CD4-positive, CD25-positive, alpha-beta regulatory T cell (primary cell): ENCODE results near the gene TSC22D2. TPM values are rescaled to one million over a fixed set of nuclear protein-coding genes. Genes with fewer than 3 reads are reported as not detected.

Experiments
- ATAC-seq, 2 donors: fragments of 150-1000 bp; cut with Tn5 transposase; one replicate each; pipeline ENCODE4 v1.10.0; 2021; ENCODE audit warnings: low read depth in 2 of 2, moderate number of reproducible peaks in 2 of 2, moderate library complexity in 1 of 2
- DNase-seq, 3 donors: peaks; one replicate each; pipeline versions ENCODE4 v3.0.0 to v3.0.0-alpha.2; 2012 to 2022; ENCODE audit warnings: mixed read lengths in 1 of 3
- H3K27ac ChIP-seq: one replicate; pipeline ENCODE4 v1.7.0; 2013; ENCODE audit warnings: mild to moderate bottlenecking, low read length; ENCODE audit not compliant: insufficient read depth, poor library complexity, severe bottlenecking
- H3K27me3 ChIP-seq: one replicate; pipeline ENCODE4 v1.7.0; 2013; ENCODE audit warnings: low read length; ENCODE audit not compliant: control insufficient read depth, insufficient read depth
- H3K36me3 ChIP-seq: one replicate; pipeline ENCODE4 v1.7.0; 2013; ENCODE audit warnings: mild to moderate bottlenecking, low read length, moderate library complexity; ENCODE audit not compliant: control insufficient read depth, insufficient read depth
- H3K4me1 ChIP-seq: 2 replicates; pipeline ENCODE4 v1.7.0; 2013; ENCODE audit warnings: mild to moderate bottlenecking, low read length; ENCODE audit not compliant: insufficient read depth, control insufficient read depth, poor library complexity, severe bottlenecking
- H3K4me3 ChIP-seq: one replicate; pipeline ENCODE4 v1.7.0; 2013; ENCODE audit warnings: low read depth, mild to moderate bottlenecking, low read length, moderate library complexity
- H3K9me3 ChIP-seq, 2 experiments: 1 replicate in 1 of 2; 2 replicates in 1 of 2; pipeline ENCODE4 v1.7.0; 2013; ENCODE audit warnings: low read length in 2 of 2, mild to moderate bottlenecking in 1 of 2, moderate library complexity in 1 of 2; ENCODE audit not compliant: control insufficient read depth in 2 of 2
- H3K27ac Mint-ChIP-seq, 3 donors: one replicate each; pipeline ENCODE4 v1.8.0; 2020 to 2022; ENCODE audit warnings: mild to moderate bottlenecking in 3 of 3, mixed read lengths in 3 of 3, moderate library complexity in 2 of 3
- H3K27me3 Mint-ChIP-seq: one replicate; pipeline ENCODE4 v1.8.0; 2022; ENCODE audit warnings: mild to moderate bottlenecking, mixed read lengths
- H3K36me3 Mint-ChIP-seq: one replicate; pipeline ENCODE4 v1.8.0; 2020; ENCODE audit warnings: mixed read lengths
- H3K4me1 Mint-ChIP-seq, 4 donors: one replicate each; pipeline ENCODE4 v1.8.0; 2020 to 2022; ENCODE audit warnings: mixed read lengths in 4 of 4, mild to moderate bottlenecking in 1 of 4
- H3K4me3 Mint-ChIP-seq, 4 donors: one replicate each; pipeline ENCODE4 v1.8.0; 2020 to 2022; ENCODE audit warnings: mild to moderate bottlenecking in 4 of 4, mixed read lengths in 4 of 4, moderate library complexity in 3 of 4
- H3K9me3 Mint-ChIP-seq, 7 donors: one replicate each; pipeline ENCODE4 v1.8.0; 2020 to 2022; ENCODE audit warnings: mixed read lengths in 7 of 7, mild to moderate bottlenecking in 3 of 7, moderate library complexity in 2 of 7
- polyA plus RNA-seq, 4 donors: library from polyadenylated mRNA; unstranded; fragments of 300-500 nt; fragmentation: Illumina TruSeq; gene quantifications; one replicate each; pipeline ENCODE4 v1.2.3, GENCODE V29; 2021
- total RNA-seq: library from RNA; stranded (reverse); gene quantifications from one replicate; pipeline ENCODE4 v1.2.3, GENCODE V29; 2022

The TSC22D2 gene
- total and polyA plus RNA-seq, 5 donors from 2014 or later = 4.9 to 49.0 (median 6.6) TPM

- no peak overlapping the region for H3K4me3 ChIP-seq
- Mint-ChIP-seq H3K9me3 (peaks cover 0 to 2% (median 0%) of the 10 kb centered on the region in 7 donors), H3K4me3 (no peak overlapping the region), H3K27me3 (no peaks in the 10 kb centered on the region), H3K27ac (no peak overlapping the region), H3K36me3 (peaks cover 3% of the 10 kb centered on the region), H3K4me1 (peaks cover 43 to 67% (median 54%) of the 10 kb centered on the region in 4 donors)
- H3K9me3 ChIP-seq = no peaks in the 10 kb centered on the region
- H3K27me3 ChIP-seq = no peaks in the 10 kb centered on the region
- no peak overlapping the region for H3K27ac ChIP-seq
- DNase-seq (no peak), ATAC-seq (no peak)
- H3K36me3 ChIP-seq = no peaks in the 10 kb centered on the region
- H3K4me1 ChIP-seq = peaks cover 4% of the 10 kb centered on the region
Measured at GRCh38 chr3:150426292-150426691, 18.2 kb downstream of the TSC22D2 start.

GRCh38 chr3:150428562-150428961 lies 20.5 kb downstream of the TSC22D2 start:
- DNase-seq (no peak), ATAC-seq (no peak)
- no peaks in the 10 kb centered on the region for H3K9me3 Mint-ChIP-seq
- H3K27ac Mint-ChIP-seq = no peak overlapping the region
- Histone ChIP-seq H3K9me3 (no peaks in the 10 kb centered on the region), H3K4me3 (no peak overlapping the region), H3K4me1 (peaks cover 4% of the 10 kb centered on the region), H3K27ac (no peak overlapping the region), H3K36me3 (no peaks in the 10 kb centered on the region), H3K27me3 (no peaks in the 10 kb centered on the region)
- H3K4me3 Mint-ChIP-seq = no peak overlapping the region
- no peaks in the 10 kb centered on the region for H3K27me3 Mint-ChIP-seq
- peaks cover 3% of the 10 kb centered on the region for H3K36me3 Mint-ChIP-seq
- peaks cover 29 to 66% (median 53%) of the 10 kb centered on the region in 4 donors for H3K4me1 Mint-ChIP-seq

- H3K4me3 Mint-ChIP-seq = no peak overlapping the region
- Histone ChIP-seq H3K4me3 (no peak overlapping the region), H3K4me1 (peaks cover 4% of the 10 kb centered on the region), H3K9me3 (no peaks in the 10 kb centered on the region), H3K27me3 (no peaks in the 10 kb centered on the region), H3K36me3 (no peaks in the 10 kb centered on the region), H3K27ac (no peak overlapping the region)
- no peaks in the 10 kb centered on the region for H3K9me3 Mint-ChIP-seq
- peaks cover 4% of the 10 kb centered on the region for H3K36me3 Mint-ChIP-seq
- DNase-seq = no peak
- no peak overlapping the region for H3K27ac Mint-ChIP-seq
- no peaks in the 10 kb centered on the region for H3K27me3 Mint-ChIP-seq
- no peak for ATAC-seq
- peaks cover 33 to 66% (median 56%) of the 10 kb centered on the region in 4 donors for H3K4me1 Mint-ChIP-seq
Measured at GRCh38 chr3:150429767-150430671, 21.9 kb downstream of the TSC22D2 start.

- H3K9me3 ChIP-seq = no peaks in the 10 kb centered on the region
- ATAC-seq (no peak), DNase-seq (no peak)
- no peaks in the 10 kb centered on the region for H3K27me3 ChIP-seq
- peaks cover 4% of the 10 kb centered on the region for H3K4me1 ChIP-seq
- Mint-ChIP-seq H3K4me1 (peaks cover 17 to 42% (median 34%) of the 10 kb centered on the region in 4 donors), H3K27me3 (no peaks in the 10 kb centered on the region), H3K36me3 (peaks cover 4% of the 10 kb centered on the region), H3K4me3 (no peak overlapping the region), H3K9me3 (no peaks in the 10 kb centered on the region), H3K27ac (no peak overlapping the region)
- H3K27ac ChIP-seq = no peak overlapping the region
- no peaks in the 10 kb centered on the region for H3K36me3 ChIP-seq
- H3K4me3 ChIP-seq = no peak overlapping the region
Measured at GRCh38 chr3:150433347-150433746, 25.2 kb downstream of the TSC22D2 start.

GRCh38 chr3:150434234-150434633 lies 26.1 kb downstream of the TSC22D2 start:
- no peaks in the 10 kb centered on the region for H3K27me3 ChIP-seq
- H3K9me3 ChIP-seq = no peaks in the 10 kb centered on the region
- peak overlapping the region in 1 of 4 donors; percentile 54 for H3K4me3 Mint-ChIP-seq
- peaks cover 8% of the 10 kb centered on the region for H3K36me3 Mint-ChIP-seq
- H3K27ac ChIP-seq = no peak overlapping the region
- H3K4me1 ChIP-seq = no peaks in the 10 kb centered on the region
- ATAC-seq = no peak
- H3K27ac Mint-ChIP-seq = no peak overlapping the region
- no peaks in the 10 kb centered on the region for H3K9me3 Mint-ChIP-seq
- no peaks in the 10 kb centered on the region for H3K27me3 Mint-ChIP-seq
- DNase-seq = no peak
- H3K4me1 Mint-ChIP-seq = peaks cover 17 to 40% (median 34%) of the 10 kb centered on the region in 4 donors
- no peak overlapping the region for H3K4me3 ChIP-seq
- no peaks in the 10 kb centered on the region for H3K36me3 ChIP-seq

GRCh38 chr3:150436161-150436560 lies 28.1 kb downstream of the TSC22D2 start:
- no peak for ATAC-seq
- H3K4me1 Mint-ChIP-seq = peaks cover 16 to 32% (median 24%) of the 10 kb centered on the region in 4 donors

GRCh38 chr3:150439657-150440056 lies 31.6 kb downstream of the TSC22D2 start:
- Histone ChIP-seq H3K9me3 (no peaks in the 10 kb centered on the region), H3K4me3 (no peak overlapping the region), H3K27me3 (no peaks in the 10 kb centered on the region), H3K27ac (no peak overlapping the region), H3K4me1 (no peaks in the 10 kb centered on the region), H3K36me3 (no peaks in the 10 kb centered on the region)
- Mint-ChIP-seq H3K27me3 (no peaks in the 10 kb centered on the region), H3K4me1 (peaks cover 20 to 36% (median 30%) of the 10 kb centered on the region in 4 donors), H3K27ac (peak overlapping the region in 1 of 3 donors; percentile 20), H3K9me3 (no peaks in the 10 kb centered on the region), H3K4me3 (no peak overlapping the region), H3K36me3 (peaks cover 27% of the 10 kb centered on the region)
- DNase-seq (no peak), ATAC-seq (no peak)

More at GRCh38 chr3:150436161-150436560, 28.1 kb downstream of the TSC22D2 start:
- Histone ChIP-seq H3K27ac (no peak overlapping the region), H3K4me3 (no peak overlapping the region), H3K9me3 (no peaks in the 10 kb centered on the region), H3K4me1 (no peaks in the 10 kb centered on the region), H3K27me3 (no peaks in the 10 kb centered on the region), H3K36me3 (no peaks in the 10 kb centered on the region)
- H3K36me3 Mint-ChIP-seq = peaks cover 14% of the 10 kb centered on the region
- no peak overlapping the region for H3K4me3 Mint-ChIP-seq
- H3K9me3 Mint-ChIP-seq = no peaks in the 10 kb centered on the region
- no peak for DNase-seq
- no peak overlapping the region for H3K27ac Mint-ChIP-seq
- no peaks in the 10 kb centered on the region for H3K27me3 Mint-ChIP-seq
